Spleen (tissue), 11 donors: ENCODE results near the gene DEPP1. TPM values are rescaled to one million over a fixed set of nuclear protein-coding genes. Genes with fewer than 3 reads are reported as not detected.

Experiments
- DNase-seq: peaks from one replicate; pipeline ENCODE4 v3.0.0-alpha.2; 2020
- H3K27ac ChIP-seq, 8 donors: fragments of 200-600 bp; sonication (generic) in 7 of 8; 1 replicate in 4 of 8; 2 replicates in 4 of 8; pipeline versions ENCODE4 v1.5.0 to v1.8.0; 2016 to 2021; ENCODE audit warnings: inconsistent platforms in 4 of 8, mild to moderate bottlenecking in 4 of 8, moderate library complexity in 1 of 8
- H3K27me3 ChIP-seq, 7 donors: fragments of 200-600 bp; sonication (generic) in 6 of 7; replicated peaks in 1 of 7; 1 replicate in 4 of 7; 2 replicates in 3 of 7; pipeline versions ENCODE4 v1.5.0 to v1.8.0; 2016 to 2021; ENCODE audit warnings: inconsistent platforms in 3 of 7, mild to moderate bottlenecking in 1 of 7
- H3K36me3 ChIP-seq, 6 donors: fragments of 200-600 bp; sonication (generic) in 5 of 6; 1 replicate in 4 of 6; 2 replicates in 2 of 6; pipeline versions ENCODE4 v1.5.0 to v1.8.0; 2016 to 2021; ENCODE audit warnings: inconsistent platforms in 2 of 6
- H3K4me1 ChIP-seq, 6 donors: fragments of 200-600 bp; sonication (generic) in 5 of 6; 1 replicate in 3 of 6; 2 replicates in 3 of 6; pipeline versions ENCODE4 v1.5.0 to v1.8.0; 2016 to 2021; ENCODE audit warnings: inconsistent platforms in 3 of 6
- H3K4me3 ChIP-seq, 8 donors: fragments of 200-600 bp; sonication (generic) in 7 of 8; 1 replicate in 4 of 8; 2 replicates in 4 of 8; pipeline versions ENCODE4 v1.5.0 to v1.8.0; 2016 to 2021; ENCODE audit warnings: inconsistent platforms in 4 of 8, mild to moderate bottlenecking in 4 of 8, moderate library complexity in 2 of 8
- H3K9me3 ChIP-seq, 8 donors: fragments of 200-600 bp; sonication (generic) in 7 of 8; 1 replicate in 4 of 8; 2 replicates in 4 of 8; pipeline versions ENCODE4 v1.5.0 to v1.8.0; 2016 to 2021; ENCODE audit warnings: inconsistent platforms in 4 of 8
- POLR2A ChIP-seq, 3 donors: fragments of 450-650 bp; IDR thresholded peaks; one replicate each; pipeline ENCODE4 v1.5.1; 2017; ENCODE audit warnings: antibody characterized with exemption in 3 of 3, mild to moderate bottlenecking in 1 of 3
- POLR2AphosphoS5 ChIP-seq, 3 donors: sonication (generic); formaldehyde crosslinking; IDR thresholded peaks; one replicate each; pipeline ENCODE4 v1.5.1; 2017; ENCODE audit warnings: antibody characterized with exemption in 3 of 3
- WGBS, 5 donors: extraction: QIAGEN DNeasy Blood & Tissue Kit in 3 of 5; methylation state at CpG; one replicate each; pipeline versions ENCODE4 v1.1.5 to v1.1.7; 2013 to 2018; 5-methylcytosine and 5-hydroxymethylcytosine counted together
- intact Hi-C: fragments of 100-400 bp; cut with DNase I; formaldehyde crosslinking; loops from one replicate; pipeline ENCODE4 v1.15.0; 2023; ENCODE audit warnings: low total_unique reads
- polyA plus RNA-seq, 3 donors: library from polyadenylated mRNA; stranded (reverse); fragments of 200-250 nt; gene quantifications; one replicate each; pipeline ENCODE4 v1.2.1, GENCODE V29; 2013
- total RNA-seq, 7 donors: library from RNA; depleted of rRNA in 3 of 7; stranded (reverse); fragments of >200 nt in 3 of 7; fragmentation: NEBNext Ultra II Directional in 4 of 7; extraction: Animal tissue kit (Norgen Biotek cat#: 25700) in 4 of 7; gene quantifications; one replicate each; pipeline versions ENCODE4 v1.1.0 to v1.2.1, GENCODE V29; 2016 to 2021
- TF ChIP-seq, protein P1 (sequence below), 11 experiments: fragments of 200-600 bp in 7 of 11; fragments of 450-650 bp in 4 of 11; sonication (generic) in 4 of 11; IDR thresholded peaks in 8 of 11; conservative IDR thresholded peaks in 3 of 11; 1 replicate in 7 of 11; 2 replicates in 4 of 11; pipeline versions ENCODE4 v1.4.0 to v1.8.0; 2016 to 2021; ENCODE audit warnings: antibody characterized with exemption in 11 of 11, inconsistent platforms in 4 of 11, mild to moderate bottlenecking in 1 of 11
- donor health status: healthy with polysubstance abuse.
- donor health status: DM: no; HTN: no; CAD: no; lungs with moderate emphysema.
- donor health status: DM: no; HTN: no; CAD: no.
- donor health status: Bipolar disorder and iron deficiency.
- donor health status: healthy.
- donor health status: DM: no; HTN: no; CAD: no.
- donor health status: DM: yes; HTN: yes; CAD: no.

Gene DEPP1
- total and polyA plus RNA-seq, 10 donors, result 9.5 to 90.1 (median 18.4) TPM

DNA sequence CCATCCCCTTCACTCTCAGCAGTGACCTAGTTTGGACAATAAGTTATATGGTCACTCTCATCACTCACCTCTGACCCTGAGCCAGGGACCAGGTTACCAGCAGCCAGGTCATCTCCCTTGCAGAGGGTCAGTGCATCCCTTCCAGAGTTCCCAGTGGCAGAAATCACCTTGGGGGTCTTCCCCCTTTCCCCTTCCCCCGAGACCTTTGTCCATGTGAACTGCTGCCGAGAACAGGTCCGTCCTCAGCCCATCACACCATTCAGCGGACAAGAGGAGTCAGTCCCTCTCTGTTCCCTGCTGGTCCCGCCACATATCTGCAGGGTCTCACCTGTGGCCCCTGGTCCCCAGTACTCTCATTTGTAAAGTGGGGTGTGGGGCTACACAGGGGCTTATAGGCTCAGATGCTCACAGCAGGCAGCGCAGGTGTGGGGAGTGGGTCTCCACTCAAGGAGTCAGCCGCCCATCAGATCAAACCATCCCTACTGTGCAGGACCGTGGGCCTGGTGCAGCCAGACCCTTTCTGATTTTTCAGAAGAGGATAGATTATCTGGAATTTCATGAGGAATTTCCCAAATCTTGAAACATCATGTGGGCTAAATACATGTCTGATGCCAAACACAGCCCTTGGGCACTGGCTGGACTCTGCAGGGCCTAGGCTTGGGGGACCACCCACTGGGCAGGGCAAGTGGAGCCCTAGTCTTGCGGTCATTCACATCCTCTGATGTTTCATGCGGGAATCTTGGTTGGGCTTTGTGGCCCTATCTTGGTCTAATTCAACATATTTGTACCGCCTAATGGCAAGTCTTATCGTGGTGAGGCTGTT is 6.5 kb downstream of the DEPP1 start:
- H3K9me3 ChIP-seq, result no peaks in the 10 kb centered on the region
- H3K4me3 ChIP-seq, result no peak overlapping the region
- H3K27ac ChIP-seq, result peak overlapping the region in 2 of 8 donors; percentile 79 to 84
- TF ChIP-seq, protein P1, sequence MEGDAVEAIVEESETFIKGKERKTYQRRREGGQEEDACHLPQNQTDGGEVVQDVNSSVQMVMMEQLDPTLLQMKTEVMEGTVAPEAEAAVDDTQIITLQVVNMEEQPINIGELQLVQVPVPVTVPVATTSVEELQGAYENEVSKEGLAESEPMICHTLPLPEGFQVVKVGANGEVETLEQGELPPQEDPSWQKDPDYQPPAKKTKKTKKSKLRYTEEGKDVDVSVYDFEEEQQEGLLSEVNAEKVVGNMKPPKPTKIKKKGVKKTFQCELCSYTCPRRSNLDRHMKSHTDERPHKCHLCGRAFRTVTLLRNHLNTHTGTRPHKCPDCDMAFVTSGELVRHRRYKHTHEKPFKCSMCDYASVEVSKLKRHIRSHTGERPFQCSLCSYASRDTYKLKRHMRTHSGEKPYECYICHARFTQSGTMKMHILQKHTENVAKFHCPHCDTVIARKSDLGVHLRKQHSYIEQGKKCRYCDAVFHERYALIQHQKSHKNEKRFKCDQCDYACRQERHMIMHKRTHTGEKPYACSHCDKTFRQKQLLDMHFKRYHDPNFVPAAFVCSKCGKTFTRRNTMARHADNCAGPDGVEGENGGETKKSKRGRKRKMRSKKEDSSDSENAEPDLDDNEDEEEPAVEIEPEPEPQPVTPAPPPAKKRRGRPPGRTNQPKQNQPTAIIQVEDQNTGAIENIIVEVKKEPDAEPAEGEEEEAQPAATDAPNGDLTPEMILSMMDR (IDR thresholded peaks at IDR 0.05 in 8 of 11, conservative IDR thresholded peaks at IDR 0.05 in 3 of 11), result no peak
- no peak for TF ChIP-seq POLR2A (IDR thresholded peaks at IDR 0.05)
- TF ChIP-seq POLR2AphosphoS5 (IDR thresholded peaks at IDR 0.05), result peak in 1 of 3 donors; percentile 9
- WGBS, 5 donors, result 94 to 100% (median 96%) methylated on average over 11 to 12 of the region's 12 CpGs
- peaks cover 0 to 48% (median 0%) of the 10 kb centered on the region in 6 donors for H3K36me3 ChIP-seq
- peaks cover 33 to 99% (median 59%) of the 10 kb centered on the region in 6 donors for H3K4me1 ChIP-seq
- intact Hi-C loops, result no loop called here
- H3K27me3 ChIP-seq, result no peaks in the 10 kb centered on the region
- DNase-seq, result peak; percentile 47

DNA sequence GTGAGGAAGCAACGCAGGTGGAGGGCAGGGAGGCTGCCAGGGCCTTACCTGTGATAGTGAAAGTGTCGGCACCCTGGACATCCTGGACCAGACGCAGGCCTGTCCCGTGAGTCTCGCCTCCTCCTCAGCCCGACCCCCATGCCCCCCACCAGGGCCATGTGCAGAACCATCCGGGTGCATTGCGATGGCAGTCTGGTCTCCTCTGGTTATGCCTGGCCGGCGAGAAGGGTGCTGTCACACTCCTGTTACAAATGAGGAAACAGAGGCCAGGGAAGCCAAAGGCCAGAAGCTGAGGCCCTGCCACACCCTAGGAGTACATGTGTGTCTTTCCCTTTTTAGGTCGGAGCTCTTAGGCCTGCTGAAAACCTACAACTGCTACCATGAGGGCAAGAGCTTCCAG is 7.2 kb downstream of the DEPP1 start:
- peaks cover 35 to 99% (median 62%) of the 10 kb centered on the region in 6 donors for H3K4me1 ChIP-seq

DNA sequence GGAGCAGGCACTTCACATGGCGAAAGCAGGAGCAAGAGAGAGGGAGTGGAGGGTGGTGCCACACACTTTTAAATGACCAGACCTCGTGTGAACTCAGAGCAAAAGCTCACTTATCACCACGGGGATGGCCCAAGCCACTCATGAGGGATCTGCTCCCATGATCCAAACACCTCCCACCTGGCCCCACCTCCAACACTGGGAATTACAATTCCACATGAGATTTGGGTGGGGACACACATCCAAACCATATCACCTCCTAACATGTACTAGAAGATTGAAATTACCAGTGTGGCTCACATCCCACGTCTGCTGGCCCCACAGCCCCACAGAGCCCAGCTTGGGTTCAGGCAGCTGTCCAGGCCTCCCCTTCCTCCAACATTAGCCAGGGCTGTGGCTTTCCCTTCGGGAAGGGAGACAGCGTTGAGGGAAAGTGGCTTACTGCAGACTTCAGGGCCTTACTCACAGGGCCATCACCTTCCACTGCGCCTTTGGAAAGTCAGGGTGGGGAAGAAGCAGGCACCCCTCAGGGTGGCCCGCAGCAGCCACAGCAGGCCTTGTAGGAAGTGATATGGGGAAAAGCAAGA is 7.7 kb downstream of the DEPP1 start:
- peaks cover 35 to 99% (median 64%) of the 10 kb centered on the region in 6 donors for H3K4me1 ChIP-seq
- H3K9me3 ChIP-seq, result no peaks in the 10 kb centered on the region
- intact Hi-C loops, result no loop called here
- TF ChIP-seq, protein P1 (IDR thresholded peaks at IDR 0.05 in 8 of 11, conservative IDR thresholded peaks at IDR 0.05 in 3 of 11), result no peak
- TF ChIP-seq POLR2AphosphoS5 (IDR thresholded peaks at IDR 0.05) (no peak), POLR2A (IDR thresholded peaks at IDR 0.05) (no peak)
- peak overlapping the region in 3 of 8 donors; percentile 13 to 34 (median 16) for H3K27ac ChIP-seq
- 87 to 92% (median 91%) methylated on average over 8 of the region's 8 CpGs for WGBS, 5 donors
- H3K4me3 ChIP-seq, result no peak overlapping the region
- DNase-seq, result peak; percentile 70
- H3K36me3 ChIP-seq, result peaks cover 0 to 37% (median 0%) of the 10 kb centered on the region in 6 donors
- H3K27me3 ChIP-seq, result no peaks in the 10 kb centered on the region

More for the DNA sequence above, 7.2 kb downstream of the DEPP1 start:
- Histone ChIP-seq H3K27me3 (no peaks in the 10 kb centered on the region), H3K27ac (peak overlapping the region in 3 of 8 donors; percentile 13 to 34 (median 16)), H3K9me3 (no peaks in the 10 kb centered on the region), H3K36me3 (peaks cover 0 to 41% (median 0%) of the 10 kb centered on the region in 6 donors), H3K4me3 (no peak overlapping the region)
- intact Hi-C loops, result no loop called here
- TF ChIP-seq POLR2AphosphoS5 (IDR thresholded peaks at IDR 0.05) (peak in 2 of 3 donors; percentile 28 to 69), POLR2A (IDR thresholded peaks at IDR 0.05) (no peak)
- TF ChIP-seq, protein P1 (IDR thresholded peaks at IDR 0.05 in 8 of 11, conservative IDR thresholded peaks at IDR 0.05 in 3 of 11), result no peak
- peak; percentile 79 for DNase-seq
- 85 to 97% (median 86%) methylated on average over 11 of the region's 11 CpGs for WGBS, 5 donors

DNA sequence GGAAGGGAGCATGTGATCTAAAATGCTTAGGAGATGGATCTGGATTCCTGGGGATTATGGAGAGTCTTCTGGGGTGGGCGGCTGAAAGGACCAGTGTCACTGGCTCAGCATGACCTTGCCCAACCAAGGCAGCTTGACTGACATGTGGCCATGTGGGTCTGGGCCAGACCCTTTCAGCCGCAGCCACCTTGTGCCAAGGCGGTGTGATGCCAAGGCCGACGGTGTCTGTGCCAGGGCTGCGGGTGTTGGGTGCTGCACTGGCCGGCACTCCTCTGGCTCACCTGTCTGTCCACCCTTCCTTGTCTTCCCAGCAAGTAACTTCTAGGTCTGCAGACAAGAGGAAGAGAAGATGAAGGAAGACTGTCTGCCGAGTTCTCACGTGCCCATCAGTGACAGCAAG is 8.8 kb downstream of the DEPP1 start:
- DNase-seq, result peak; percentile 79
- intact Hi-C loops, result no loop called here
- no peaks in the 10 kb centered on the region for H3K9me3 ChIP-seq
- peaks cover 0 to 37% (median 0%) of the 10 kb centered on the region in 6 donors for H3K36me3 ChIP-seq
- H3K27ac ChIP-seq, result peak overlapping the region in 3 of 8 donors; percentile 91 to 93 (median 92)
- H3K4me3 ChIP-seq, result no peak overlapping the region
- H3K27me3 ChIP-seq, result no peaks in the 10 kb centered on the region
- 76 to 97% (median 93%) methylated on average over 6 to 9 of the region's 9 CpGs for WGBS, 5 donors
- TF ChIP-seq POLR2A (IDR thresholded peaks at IDR 0.05), result no peak
- TF ChIP-seq, protein P1 (IDR thresholded peaks at IDR 0.05 in 8 of 11, conservative IDR thresholded peaks at IDR 0.05 in 3 of 11), result no peak
- peak in 2 of 3 donors; percentile 11 to 73 for TF ChIP-seq POLR2AphosphoS5 (IDR thresholded peaks at IDR 0.05)
- H3K4me1 ChIP-seq, result peaks cover 36 to 99% (median 69%) of the 10 kb centered on the region in 6 donors
